Prostate gland (tissue), 2 donors: Measurements from ENCODE around the gene ADM5. TPM values are rescaled to one million over a fixed set of nuclear protein-coding genes. Genes with fewer than 3 reads are reported as not detected.

Source experiments
- DNase-seq: peaks from one replicate; pipeline ENCODE4 v3.0.0-alpha.2; 2019; ENCODE audit warnings: low spot score
- H3K27ac ChIP-seq, 2 donors: fragments of 200-600 bp; sonication (generic); 2 replicates each; pipeline ENCODE4 v1.5.1; 2017 to 2019
- H3K27me3 ChIP-seq: fragments of 200-600 bp; sonication (generic); replicated peaks from 2 replicates; pipeline ENCODE4 v1.5.1; 2019; ENCODE audit not compliant: insufficient read depth
- H3K36me3 ChIP-seq, 2 donors: fragments of 200-600 bp; sonication (generic); 1 replicate in 1 of 2; 2 replicates in 1 of 2; pipeline versions ENCODE4 v1.5.1 to v1.8.1; 2017 to 2019
- H3K4me1 ChIP-seq: fragments of 200-600 bp; sonication (generic); replicated peaks from 2 replicates; pipeline ENCODE4 v1.5.1; 2019
- H3K4me3 ChIP-seq, 2 donors: fragments of 200-600 bp; sonication (generic); 2 replicates each; pipeline ENCODE4 v1.5.1; 2017 to 2019
- H3K9me3 ChIP-seq: fragments of 200-600 bp; sonication (generic); 2 replicates; pipeline ENCODE4 v1.5.1; 2017
- POLR2A ChIP-seq: fragments of 450-650 bp; IDR thresholded peaks from one replicate; pipeline ENCODE4 v1.6.1; 2016; ENCODE audit warnings: antibody characterized with exemption, mild to moderate bottlenecking
- POLR2AphosphoS5 ChIP-seq: sonication (generic); formaldehyde crosslinking; IDR thresholded peaks from one replicate; pipeline ENCODE4 v1.6.1; 2017; ENCODE audit warnings: antibody characterized with exemption
- WGBS: methylation state at CpG from one replicate; pipeline ENCODE4 v1.1.5; 2018; 5-methylcytosine and 5-hydroxymethylcytosine counted together
- intact Hi-C: fragments of 100-400 bp; cut with DNase I; formaldehyde crosslinking; loops from one replicate; pipeline ENCODE4 v1.14.2; 2022
- total RNA-seq, 2 donors: library from RNA; depleted of rRNA; stranded (reverse); fragments of >200 nt; gene quantifications; one replicate each; pipeline ENCODE4 v1.1.0, GENCODE V29; 2016
- TF ChIP-seq, protein P1 (sequence below), 4 experiments: fragments of 200-600 bp in 2 of 4; fragments of 450-650 bp in 2 of 4; sonication (generic) in 2 of 4; IDR thresholded peaks; 1 replicate in 3 of 4; 2 replicates in 1 of 4; pipeline ENCODE4 v1.5.1; 2016 to 2019; ENCODE audit warnings: antibody characterized with exemption in 4 of 4, mild to moderate bottlenecking in 2 of 4, moderate library complexity in 2 of 4

The ADM5 gene
- total RNA-seq, 2 donors from 2014 or later = 0.68 to 6.1 TPM

DNA sequence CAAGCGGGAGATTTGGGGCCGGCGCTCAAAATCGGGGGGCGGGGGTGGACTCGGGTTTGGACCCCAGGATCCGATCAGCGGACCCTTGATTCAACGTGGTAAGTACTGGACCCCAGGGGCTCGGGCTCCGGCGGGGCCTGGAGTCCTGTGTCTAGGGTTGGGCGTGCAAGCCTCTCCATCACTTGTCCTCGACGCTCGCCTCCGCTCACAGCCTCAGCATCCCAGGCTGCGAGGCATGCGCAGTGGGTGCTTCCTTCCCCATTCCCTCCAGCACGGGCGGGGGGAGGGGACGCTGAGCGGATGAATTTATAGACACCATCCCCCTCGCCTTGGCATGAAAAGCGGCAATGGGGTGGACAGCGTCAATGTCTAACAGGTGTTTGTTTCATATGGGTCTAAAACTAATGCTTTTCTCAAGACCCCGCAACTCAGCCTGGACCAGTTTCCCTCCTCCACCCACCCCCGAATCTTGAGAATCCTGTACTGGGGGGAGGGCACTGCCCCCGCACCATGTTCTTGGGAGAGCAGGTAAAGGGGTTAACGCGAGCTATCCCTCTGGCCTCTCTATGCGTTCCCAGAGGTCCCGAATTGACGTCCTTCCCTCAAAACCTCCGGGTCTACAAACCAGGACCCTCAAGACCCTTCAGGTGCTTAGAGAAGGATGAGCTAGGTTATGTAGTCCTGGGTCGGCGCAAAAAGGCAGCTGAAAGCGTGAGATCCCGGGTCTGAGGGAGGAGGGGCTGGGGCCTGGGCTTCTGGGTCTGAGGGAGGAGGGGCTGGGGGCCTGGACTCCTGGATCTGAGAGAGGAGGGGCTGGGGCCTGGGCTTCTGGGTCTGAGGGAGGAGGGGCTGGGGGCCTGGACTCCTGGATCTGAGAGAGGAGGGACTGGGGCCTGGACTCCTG, 2.1 kb downstream of the ADM5 start:
- no peaks in the 10 kb centered on the region for H3K9me3 ChIP-seq
- no peaks in the 10 kb centered on the region for H3K4me1 ChIP-seq
- H3K4me3 ChIP-seq = peak overlapping the region; percentile 28 to 44
- intact Hi-C loops = loop anchor here (5.0 kb wide), 1 partner anchor 76 kb away; the partner anchor contains the start of gene AP2A1
- no peaks in the 10 kb centered on the region for H3K27me3 ChIP-seq
- peak overlapping the region; percentile 58 to 68 for H3K27ac ChIP-seq
- WGBS = 13% methylated on average over 39 of the region's 39 CpGs
- TF ChIP-seq POLR2AphosphoS5 (no peak), POLR2A (no peak)
- TF ChIP-seq, protein P1, sequence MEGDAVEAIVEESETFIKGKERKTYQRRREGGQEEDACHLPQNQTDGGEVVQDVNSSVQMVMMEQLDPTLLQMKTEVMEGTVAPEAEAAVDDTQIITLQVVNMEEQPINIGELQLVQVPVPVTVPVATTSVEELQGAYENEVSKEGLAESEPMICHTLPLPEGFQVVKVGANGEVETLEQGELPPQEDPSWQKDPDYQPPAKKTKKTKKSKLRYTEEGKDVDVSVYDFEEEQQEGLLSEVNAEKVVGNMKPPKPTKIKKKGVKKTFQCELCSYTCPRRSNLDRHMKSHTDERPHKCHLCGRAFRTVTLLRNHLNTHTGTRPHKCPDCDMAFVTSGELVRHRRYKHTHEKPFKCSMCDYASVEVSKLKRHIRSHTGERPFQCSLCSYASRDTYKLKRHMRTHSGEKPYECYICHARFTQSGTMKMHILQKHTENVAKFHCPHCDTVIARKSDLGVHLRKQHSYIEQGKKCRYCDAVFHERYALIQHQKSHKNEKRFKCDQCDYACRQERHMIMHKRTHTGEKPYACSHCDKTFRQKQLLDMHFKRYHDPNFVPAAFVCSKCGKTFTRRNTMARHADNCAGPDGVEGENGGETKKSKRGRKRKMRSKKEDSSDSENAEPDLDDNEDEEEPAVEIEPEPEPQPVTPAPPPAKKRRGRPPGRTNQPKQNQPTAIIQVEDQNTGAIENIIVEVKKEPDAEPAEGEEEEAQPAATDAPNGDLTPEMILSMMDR (IDR thresholded peaks at IDR 0.05) = no peak
- DNase-seq = no peak
- H3K36me3 ChIP-seq = peaks cover 0 to 7% of the 10 kb centered on the region in 2 donors

DNA sequence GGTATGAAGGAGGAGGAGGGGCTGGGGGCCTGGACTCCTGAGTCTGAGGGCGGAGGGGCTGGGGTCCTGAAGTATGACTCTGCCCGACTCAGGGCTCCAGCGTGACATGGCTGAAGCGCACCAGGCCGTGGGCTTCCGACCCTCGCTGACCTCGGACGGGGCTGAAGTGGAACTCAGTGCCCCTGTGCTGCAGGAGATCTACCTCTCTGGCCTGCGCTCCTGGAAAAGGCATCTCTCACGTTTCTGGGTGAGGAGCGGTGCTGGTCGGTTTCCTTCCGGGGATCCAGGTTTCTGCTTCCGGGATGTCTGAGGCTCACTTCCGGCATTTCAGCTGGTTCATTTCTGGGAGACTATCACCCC, 2.7 kb downstream of the ADM5 start:
- peaks cover 0 to 2% of the 10 kb centered on the region in 2 donors for H3K36me3 ChIP-seq
- TF ChIP-seq POLR2AphosphoS5 (no peak), POLR2A (no peak)
- TF ChIP-seq, protein P1 (IDR thresholded peaks at IDR 0.05) = no peak
- 77% methylated on average over 16 of the region's 16 CpGs for WGBS
- no peak overlapping the region for H3K4me3 ChIP-seq
- no peaks in the 10 kb centered on the region for H3K9me3 ChIP-seq
- no peaks in the 10 kb centered on the region for H3K4me1 ChIP-seq
- no peak for DNase-seq
- no peaks in the 10 kb centered on the region for H3K27me3 ChIP-seq
- no peak overlapping the region for H3K27ac ChIP-seq
- intact Hi-C loops = loop anchor here (5.0 kb wide), 1 partner anchor 75 kb away; the partner anchor contains the start of gene AP2A1

DNA sequence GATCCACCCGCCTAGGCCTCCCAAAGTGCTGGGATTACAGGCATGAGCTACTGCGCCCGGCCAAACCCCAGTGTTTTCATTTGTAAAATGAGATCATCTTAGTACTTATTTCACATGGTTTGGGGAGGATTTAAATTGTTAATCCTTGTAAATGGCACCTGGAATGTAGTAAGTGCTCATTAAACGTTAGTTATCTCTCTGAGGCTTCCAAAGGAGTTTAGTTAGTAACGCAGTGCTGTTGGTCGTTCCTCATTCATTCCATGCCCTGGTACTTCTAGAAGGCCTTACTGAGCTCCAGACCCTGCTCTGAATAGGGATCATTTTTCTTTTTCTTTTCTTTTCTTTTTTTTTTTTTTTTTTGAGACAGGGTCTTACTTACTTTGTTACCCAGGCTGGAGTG, 6.7 kb downstream of the ADM5 start:
- WGBS = 85% methylated on average over 6 of the region's 6 CpGs
- Histone ChIP-seq H3K36me3 (no peaks in the 10 kb centered on the region), H3K4me3 (no peak overlapping the region), H3K4me1 (no peaks in the 10 kb centered on the region), H3K9me3 (no peaks in the 10 kb centered on the region), H3K27me3 (no peaks in the 10 kb centered on the region), H3K27ac (no peak overlapping the region)
- no peak for DNase-seq
- intact Hi-C loops = no loop called here
- TF ChIP-seq, protein P1 (IDR thresholded peaks at IDR 0.05) = no peak
- TF ChIP-seq POLR2AphosphoS5 (no peak), POLR2A (no peak)

DNA sequence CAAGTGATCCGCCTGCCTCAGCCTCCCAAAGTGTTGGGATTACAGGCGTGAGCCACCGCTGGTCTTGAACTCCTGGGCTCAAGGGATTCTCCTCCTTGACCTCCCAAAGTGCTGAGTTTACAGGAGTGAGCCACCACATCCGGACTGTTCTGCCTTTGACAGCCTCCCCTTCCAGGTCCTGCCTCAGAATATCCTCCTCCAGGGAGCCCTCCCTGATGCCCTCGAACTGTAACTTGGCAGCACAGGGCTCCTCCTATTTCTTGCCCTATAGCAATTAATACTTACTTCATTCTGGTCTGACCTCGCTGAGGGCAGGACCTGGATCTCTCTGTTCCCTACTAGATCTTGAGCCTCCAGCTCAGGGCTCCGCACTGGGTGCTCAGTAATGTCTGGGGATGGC, 7.5 kb downstream of the ADM5 start:
- Histone ChIP-seq H3K4me1 (no peaks in the 10 kb centered on the region), H3K36me3 (no peaks in the 10 kb centered on the region), H3K9me3 (no peaks in the 10 kb centered on the region), H3K27ac (no peak overlapping the region), H3K27me3 (no peaks in the 10 kb centered on the region), H3K4me3 (no peak overlapping the region)
- WGBS = 98% methylated on average over 7 of the region's 7 CpGs
- no peak for TF ChIP-seq POLR2AphosphoS5
- TF ChIP-seq, protein P1 (IDR thresholded peaks at IDR 0.05) = no peak
- no peak for TF ChIP-seq POLR2A
- DNase-seq = no peak
- intact Hi-C loops = no loop called here

DNA sequence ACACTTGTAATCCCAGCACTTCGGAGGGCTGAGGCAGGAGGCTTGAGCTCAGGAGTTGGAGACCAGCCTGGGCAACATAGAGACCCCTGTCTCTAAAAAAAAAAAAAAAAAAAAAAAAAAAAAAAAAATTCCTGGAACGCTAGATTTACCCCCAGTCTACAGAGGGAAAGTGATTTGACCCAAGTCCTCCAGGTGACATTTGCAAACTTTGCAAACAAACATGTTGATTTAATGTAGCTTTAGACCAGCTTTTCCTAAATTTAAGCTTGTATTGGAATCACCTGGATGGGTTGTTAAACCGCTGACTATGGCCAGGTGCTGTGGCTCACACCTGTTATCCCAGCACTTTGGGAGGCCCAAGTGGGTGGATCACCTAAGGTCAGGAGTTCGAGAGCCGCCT, 10.0 kb downstream of the ADM5 start:
- DNase-seq = no peak
- Histone ChIP-seq H3K27me3 (no peaks in the 10 kb centered on the region), H3K4me1 (no peaks in the 10 kb centered on the region), H3K9me3 (no peaks in the 10 kb centered on the region), H3K27ac (no peak overlapping the region), H3K36me3 (no peaks in the 10 kb centered on the region), H3K4me3 (no peak overlapping the region)
- TF ChIP-seq, protein P1 (IDR thresholded peaks at IDR 0.05) = no peak
- no peak for TF ChIP-seq POLR2A
- no peak for TF ChIP-seq POLR2AphosphoS5
- intact Hi-C loops = no loop called here
- 89% methylated on average over 5 of the region's 5 CpGs for WGBS
